ENCODE data around the gene C22orf42.
"Not testable (repeated sequence)": the region's sequence is repeated elsewhere in the genome, so short reads cannot be mapped to it uniquely, and the experiment has no call there.

The C22orf42 gene, protein sequence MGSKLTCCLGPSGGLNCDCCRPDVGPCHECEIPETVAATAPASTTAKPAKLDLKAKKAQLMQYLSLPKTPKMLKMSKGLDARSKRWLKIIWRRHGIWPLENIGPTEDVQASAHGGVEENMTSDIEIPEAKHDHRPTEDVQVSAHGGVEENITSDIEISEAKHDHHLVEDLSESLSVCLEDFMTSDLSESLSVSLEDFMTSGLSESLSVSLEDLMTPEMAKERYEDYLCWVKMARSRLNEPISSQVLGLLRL

DNA sequence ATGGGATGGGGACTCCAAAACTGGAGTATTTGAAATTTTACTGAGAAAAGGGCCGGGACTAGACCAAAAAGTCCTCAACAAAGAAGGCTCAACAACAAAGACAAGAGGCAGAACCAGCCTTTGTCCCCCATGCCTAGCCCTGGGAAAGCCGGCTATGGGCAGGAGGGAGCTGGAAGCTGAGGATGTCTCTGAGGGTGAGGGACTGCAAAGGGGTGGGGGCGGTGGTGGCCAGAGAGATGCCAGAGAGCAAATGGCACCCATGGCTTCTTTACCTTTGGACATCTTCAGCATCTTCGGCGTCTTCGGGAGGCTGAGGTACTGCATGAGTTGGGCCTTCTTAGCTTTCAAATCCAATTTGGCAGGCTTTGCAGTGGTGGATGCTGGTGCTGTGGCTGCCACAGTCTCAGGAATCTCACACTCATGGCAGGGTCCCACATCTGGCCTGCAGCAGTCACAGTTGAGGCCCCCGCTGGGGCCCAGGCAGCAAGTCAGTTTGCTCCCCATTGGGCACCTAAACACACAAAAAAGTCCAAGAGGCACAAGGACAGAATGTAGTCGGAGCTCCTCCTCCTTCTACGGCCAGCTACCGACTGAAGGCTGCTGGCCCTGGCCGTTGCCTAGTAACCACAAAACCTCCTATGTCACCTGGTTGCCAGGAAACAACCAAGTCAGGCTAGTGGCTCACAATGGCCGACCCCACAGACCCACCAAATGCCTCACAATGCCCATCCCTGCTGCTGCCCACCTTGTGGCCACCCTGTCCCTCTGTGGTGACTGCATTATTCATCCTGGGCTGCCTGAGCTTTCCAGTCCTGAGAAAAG is at the start of gene C22orf42:
TSS of gene C22orf42 (minus strand) at position 592 of the 822 bp plus-strand sequence. CDS start at position 504, 88 bp downstream.
- DNase-seq, result no peak

DNA sequence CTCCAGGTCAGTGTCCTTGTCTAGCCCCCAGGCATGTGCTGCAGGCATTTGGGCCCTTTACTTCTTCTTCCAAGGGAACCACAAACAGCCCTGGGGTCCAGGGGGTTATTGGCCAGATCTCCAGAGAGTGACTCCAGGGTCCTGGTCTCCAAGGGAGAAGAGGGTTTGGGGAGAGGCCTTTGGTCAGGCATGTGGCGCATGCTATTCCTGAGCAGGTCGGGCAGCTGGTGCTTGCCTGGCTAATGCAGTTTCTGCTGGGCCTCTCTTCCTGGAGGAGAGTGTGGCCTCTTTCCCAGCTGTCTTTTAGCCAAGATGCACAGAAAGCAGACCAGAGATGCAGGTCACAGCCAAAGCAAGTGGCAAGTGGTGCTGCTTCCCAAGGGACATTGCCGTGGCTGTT is 49.6 kb upstream of the C22orf42 start:
- DNase-seq, result no peak

DNA sequence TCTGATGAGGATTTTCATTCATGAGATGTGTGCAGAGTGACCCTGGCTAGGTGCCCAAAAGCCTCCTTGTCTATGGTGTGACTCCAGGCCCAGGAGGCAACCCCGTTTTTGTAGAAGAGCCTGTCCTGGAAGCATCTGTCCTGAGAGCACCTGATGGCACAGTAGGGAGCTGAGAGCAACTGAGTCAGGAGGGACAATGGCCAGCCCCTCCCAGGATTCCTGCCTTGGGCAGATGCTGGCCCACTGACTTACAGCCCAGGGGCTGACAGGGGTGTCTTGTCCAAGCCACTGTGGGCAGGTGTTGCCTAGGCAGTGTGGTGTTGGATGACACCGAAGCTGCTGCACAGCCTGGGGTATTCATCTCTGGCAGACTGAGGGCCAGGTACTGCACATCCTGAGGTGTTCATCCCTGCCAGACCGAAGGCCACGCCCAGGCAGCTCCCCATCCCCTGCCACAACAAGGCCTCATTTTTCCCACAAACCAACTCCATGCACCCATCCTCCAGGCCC is 48.9 kb upstream of the C22orf42 start:
- no peak for DNase-seq

DNA sequence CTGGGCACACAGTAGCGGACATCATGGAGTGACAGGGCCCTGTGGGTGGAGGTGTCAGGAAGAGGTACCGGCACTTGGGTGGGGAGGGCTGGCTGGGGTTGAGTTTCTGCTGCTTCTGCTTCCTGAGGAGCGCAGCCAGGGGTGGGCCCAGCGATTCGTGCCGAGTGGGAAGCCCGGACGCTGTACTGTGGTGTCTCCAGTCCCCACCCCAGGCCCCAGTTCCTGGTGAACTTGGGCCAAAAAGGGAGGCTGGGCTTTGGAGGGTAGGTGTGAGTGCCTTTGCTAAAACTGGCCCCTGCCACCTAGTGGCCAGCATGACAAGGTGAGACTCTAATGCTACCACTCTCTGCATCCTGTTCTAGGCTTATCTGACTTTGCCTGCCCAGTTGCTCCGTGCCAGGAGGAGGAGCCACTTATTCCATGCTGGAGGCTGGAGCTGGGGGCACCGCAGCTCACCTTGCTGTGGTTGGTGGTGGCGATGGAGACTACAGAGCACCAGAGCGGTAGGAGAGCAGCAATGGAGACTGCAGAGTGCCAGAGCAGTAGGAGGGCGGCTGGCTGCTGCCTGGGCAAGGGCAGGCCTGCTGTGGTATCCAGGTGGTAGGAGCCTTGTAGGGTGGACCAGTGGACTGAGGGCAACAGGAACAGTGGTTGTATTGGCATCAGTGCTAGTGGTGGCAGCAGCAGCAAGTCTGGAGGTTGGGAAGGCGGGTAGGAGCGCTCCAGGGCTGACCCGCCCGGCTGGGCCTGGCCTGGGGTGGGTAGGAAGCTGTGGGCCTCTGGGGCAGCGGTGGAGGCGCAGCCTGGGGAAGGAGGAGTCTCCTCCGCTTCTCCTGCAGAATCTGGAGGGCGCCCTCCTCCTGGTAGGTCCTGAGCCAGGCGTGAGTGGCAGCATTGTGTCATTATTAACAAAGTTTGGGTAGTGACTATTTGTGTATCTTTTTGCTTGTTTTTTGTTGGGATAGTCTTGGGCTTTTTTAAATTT is 48.0 kb upstream of the C22orf42 start:
- no peak for DNase-seq

DNA sequence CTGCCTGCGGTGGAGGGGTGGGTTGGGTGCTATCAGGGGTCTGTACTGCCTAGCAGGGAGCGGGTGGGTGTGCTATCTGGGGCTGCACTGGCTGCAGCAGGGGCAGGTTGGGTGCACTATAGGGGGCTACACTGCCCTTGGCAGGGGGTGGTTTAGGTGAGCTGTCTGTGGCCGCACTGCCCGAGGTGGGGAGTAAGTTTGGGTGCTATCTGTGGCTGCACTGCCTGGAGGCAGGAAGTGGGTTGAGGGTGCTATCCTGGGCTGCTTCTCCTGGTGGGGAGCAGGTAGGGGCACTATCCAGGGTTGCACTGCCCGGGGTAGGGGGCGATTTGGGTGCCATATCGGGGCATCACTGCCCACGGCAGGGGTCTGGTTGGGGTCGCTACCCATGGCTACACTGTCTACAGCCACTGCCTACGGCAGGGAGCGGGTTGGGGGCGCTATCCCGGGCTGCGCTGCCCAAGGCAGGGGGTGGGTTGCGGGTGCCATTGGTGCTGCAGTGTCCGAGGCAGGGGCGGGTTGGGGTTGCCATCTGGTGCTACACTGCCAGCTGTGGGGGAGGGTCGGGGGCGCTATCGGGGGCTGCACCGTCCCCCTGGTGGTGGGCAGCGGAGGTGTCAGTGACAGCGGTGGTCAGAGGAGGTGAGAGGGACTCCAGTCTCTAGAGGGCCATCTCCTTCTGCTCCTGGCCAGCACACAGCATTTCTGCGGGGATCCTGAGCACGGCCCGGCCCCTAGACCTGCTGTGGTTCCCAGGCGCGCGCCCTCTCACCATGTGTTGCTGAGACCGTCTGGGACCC is 47.1 kb upstream of the C22orf42 start:
- DNase-seq, result no peak

DNA sequence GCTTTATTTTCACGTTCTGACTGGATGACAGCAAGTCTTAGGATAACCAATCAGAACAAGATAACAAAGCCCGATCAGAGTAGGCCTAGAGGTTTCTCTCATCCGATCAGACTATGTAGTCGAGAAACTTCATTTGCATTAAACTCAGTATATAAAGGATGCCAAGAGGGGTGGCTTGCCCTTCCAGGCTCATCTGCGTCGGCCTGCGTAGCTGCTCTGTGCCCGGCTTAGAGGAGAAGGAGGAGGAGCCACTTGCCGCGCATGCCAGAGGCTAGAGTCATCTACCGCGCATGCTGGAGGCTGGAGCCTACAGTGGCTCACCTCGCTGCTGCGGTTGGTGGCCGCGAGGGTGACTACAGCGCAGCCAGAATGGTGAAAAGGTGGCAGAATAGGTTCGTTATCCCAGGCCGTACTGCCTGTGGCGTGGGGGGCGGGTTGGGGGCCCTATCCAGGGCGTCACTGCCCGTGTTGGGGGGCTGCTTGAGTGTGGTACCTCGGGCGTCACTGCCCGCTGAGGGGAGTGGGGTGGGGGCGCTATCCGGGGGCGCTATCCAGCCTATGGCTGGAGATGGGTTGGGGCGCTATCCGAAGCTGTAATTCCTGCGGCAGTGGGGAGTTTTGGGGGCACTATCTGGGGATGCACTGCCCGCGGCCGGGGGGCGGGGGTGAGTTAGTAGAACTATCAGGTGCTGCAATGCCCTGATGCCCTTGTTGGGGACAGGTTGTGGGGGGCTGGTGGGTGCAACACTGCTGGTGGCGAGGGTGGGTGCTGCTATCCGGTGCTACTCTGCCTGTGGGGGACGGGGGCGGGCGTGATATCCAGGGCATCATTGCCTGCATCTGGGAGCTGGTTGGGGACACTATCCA is 46.0 kb upstream of the C22orf42 start, which contains the start of gene RFPL2:
TSS of gene RFPL2 (minus strand) at position 218 of the 867 bp plus-strand sequence. CDS start 2,622 bp downstream, outside the sequence.
- DNase-seq, result peak; percentile 16

DNA sequence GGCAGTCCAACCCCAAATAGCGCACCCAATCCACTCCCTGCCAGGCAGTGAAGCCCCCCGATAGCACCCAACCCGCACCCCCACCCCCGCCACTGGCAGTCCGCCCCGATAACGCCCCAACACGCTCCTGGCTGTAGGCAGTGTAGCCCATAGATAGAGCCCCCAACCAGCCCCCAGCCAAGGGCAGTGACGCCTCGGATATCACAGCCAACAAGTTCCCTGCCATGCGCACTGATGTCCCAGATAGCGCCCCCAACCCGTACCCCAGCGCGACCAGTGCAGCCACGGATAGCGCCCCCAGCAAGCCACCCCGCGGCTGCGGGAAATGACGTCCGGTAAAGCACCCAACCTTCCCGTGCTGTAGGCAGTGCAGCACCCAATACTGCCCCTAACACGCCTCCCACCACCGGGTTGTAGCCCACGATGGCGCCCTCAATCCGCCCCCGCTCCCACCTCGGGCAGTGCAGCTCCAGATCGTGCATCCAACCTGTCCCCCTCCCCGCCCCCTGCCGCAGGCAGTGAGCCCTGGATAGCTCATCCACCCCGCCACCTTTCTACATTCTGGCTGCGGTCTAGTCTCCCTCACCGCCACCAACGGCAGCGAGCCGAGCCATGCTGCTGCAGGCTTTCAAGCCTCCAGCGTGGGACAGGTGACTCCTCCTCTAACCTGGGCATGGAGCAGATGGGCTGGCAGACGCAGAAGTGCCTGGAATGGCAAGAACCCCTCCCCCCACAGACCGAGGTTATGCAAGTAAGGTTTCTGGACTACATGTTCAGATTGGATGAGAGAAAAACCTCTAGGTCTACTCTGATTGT is 45.1 kb upstream of the C22orf42 start:
- DNase-seq, result no peak

DNA sequence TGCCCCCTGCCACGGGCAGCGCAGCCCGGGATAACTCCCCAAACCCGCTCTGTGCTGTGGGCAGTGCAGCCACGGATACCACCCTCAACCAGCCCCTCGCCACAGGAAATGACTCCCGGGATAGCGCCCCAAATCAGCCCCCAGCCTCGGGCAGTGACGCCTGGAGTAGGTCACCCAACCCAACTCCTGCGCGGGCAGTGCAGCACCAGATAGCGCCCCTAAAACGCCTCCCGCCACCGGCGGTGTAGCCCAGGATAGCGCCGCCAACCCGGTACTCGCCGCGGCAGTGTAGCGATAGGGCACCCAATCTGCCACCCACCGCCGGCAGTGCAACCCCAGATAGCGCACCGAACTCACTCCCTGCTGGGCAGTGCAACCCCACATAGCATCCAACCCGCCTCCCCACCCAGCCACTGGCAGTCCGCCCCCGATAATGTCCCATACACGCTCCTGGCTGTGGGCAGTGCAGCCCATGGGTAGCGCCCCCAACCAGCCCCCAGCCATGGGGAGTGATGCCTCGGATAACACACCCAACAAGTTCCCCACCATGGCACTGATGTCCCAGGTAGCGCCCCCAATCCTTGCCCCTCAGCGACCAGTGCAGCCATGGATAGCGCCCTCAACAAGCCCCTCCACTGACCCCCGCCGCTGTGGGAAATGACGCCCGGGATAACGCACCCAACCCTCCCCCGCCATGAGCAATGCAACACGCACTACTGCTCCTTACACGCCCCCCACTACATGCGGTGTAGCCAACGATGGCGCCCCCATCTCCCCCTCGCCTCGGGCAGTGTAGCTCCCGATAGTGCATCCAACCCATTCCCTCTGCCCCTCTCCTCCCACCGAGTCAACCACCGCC is 44.3 kb upstream of the C22orf42 start:
- no peak for DNase-seq

DNA sequence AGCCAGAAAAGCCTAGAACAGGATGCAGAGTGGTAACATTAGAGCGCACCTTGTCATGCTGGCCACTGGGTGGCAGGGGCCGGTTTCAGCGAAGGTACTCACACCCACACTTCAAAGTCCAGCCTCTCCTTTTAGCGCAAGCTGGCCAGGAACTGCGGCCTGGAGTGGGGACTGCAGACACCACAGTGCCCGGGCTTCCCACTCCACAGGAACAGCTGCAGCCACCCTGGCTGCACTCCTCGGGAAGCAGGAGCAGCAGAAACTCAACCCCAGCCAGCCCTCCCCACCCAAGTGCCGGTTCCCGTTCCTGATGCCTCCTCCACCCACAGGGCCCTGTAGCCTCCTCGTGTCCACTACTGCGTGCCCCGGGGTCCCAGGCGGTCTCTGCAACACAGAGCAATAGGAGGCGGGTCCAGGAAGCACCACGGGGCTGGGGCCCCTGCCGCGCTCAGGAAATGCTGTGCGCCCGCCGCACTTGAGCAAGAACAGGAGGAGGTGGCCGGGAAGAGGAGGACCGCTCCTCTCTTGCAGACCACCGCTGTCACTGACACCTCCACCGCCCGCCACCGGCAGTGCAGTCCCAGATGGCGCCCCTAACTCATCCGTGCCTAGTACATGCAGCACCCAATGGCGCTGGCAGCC is 43.6 kb upstream of the C22orf42 start:
- DNase-seq, result no peak

DNA sequence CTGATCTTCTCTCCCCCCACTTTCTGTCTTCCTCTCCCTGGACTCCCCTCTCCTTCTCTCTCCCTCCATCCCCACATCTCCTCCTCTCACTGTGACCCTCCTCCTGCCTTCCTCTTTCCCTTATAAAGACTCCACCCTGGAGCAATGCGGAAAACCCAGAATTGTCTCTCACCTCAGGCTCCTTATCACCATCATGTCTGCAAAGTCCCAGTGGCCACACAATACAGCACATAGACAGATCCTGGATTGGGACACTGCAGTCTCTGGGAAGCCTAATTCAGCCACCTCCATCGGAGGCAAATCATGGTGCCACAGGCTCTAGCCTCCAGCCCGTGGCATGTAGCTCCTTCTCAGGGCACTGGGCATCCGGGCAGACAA is 43.0 kb upstream of the C22orf42 start:
- DNase-seq, result no peak

DNA sequence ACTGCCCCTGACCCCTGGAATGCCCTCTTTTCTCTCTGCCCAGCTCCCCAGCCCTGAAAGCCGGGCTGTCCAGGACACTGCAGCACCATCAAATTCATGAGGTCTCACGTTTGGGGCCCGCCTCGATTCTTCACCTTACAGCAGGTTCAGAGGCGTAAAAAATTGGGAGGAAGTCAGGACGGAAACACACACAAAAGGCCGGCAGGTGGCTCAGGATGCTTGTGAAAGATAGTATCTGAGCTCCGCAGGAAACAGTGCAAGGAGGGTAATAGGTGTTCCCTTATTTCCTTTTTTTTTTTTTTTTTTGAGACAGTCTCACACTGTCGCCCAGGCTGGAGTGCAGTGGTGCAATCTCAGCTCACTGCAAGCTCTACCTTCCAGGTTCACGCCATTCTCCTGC is 41.6 kb upstream of the C22orf42 start:
- no peak for DNase-seq

DNA sequence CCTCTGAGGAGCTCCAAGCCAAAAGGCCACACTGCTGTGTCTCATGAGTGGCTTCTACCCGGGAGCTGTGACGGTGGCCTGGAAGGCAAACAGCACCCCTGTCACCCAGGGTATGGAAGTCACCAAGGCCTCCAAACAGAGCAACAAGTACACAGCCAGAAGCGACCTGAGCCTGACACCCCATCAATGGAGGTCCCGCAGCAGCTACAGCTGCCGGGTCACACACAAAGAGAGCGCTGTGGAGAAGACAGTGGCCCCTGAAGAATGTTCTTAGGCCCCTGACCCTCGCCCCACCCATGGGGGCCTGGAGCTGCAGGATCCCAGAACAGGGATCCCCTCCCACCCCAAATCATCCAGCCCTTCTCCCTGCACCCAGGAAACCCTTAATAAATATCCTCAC is 40.9 kb upstream of the C22orf42 start:
- no peak for DNase-seq

DNA sequence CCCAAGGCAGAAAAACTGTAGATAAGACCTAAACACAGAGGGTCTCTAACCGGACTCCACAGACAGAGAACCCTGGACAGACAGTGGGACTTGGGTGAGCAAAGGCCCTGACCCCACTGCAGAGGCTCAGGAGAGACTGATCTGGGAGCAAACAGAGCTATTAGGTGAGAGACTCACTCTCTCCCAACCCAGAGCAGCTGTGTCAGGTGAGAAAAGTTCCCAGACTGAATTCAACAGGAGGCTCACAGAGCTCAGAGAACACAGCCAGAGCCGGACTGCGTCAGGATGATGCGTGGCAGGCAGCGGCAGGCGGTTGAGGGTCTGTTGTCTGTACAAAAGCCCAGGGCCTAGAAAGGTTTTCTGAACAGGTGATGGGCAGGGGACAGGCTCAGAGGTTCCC is 40.2 kb upstream of the C22orf42 start:
- DNase-seq, result no peak

DNA sequence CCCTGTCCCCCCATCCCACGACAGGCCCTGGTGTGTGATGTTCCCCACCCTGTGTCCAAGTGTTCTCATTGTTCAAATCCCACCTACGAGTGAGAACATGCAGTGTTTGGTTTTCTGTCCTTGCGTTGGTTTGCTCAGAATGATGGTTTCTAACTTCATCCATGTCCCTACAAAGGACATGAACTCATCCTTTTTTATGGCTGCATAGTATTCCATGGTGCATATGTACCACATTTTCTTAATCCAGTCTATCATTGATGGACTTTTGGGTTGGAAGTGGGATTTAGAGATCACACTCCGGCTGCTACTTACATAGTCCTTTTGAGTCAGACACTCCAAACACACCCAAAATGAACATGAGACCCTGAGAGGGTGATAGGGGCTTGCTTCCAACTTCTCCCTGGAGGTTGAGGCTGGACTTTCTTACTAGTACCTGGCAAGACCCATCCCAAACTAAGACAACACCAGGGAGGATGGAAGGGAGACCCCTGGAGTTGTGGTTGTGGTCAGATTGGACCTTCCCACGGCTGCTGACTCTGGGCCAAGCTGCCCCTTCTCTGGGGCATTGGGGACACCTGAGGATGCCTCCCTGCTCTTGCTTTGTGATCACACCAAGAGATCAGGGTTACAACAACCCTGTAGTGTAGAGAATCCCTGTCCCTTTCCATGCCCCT is 38.6 kb upstream of the C22orf42 start:
- not testable (repeated sequence) for DNase-seq

DNA sequence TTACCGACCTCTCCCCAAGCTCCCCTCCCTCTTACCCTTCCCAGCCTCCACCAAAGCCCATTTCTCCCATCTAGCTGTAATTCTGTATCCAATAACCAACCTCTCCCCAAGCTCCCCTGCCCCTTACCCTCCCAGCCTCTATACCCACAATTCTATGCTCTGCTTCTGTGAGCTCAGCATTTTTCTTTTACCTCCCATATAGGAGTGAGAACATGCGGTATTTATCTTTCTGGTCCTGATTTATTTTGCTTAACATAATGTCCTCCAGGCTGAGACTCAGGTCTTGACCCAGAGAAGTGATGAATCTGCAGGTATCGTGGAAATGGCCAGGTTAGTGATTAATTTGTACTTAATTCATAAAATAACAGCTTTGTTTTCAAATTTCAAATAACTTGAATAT is 36.8 kb upstream of the C22orf42 start:
- DNase-seq, result not testable (repeated sequence)

DNA sequence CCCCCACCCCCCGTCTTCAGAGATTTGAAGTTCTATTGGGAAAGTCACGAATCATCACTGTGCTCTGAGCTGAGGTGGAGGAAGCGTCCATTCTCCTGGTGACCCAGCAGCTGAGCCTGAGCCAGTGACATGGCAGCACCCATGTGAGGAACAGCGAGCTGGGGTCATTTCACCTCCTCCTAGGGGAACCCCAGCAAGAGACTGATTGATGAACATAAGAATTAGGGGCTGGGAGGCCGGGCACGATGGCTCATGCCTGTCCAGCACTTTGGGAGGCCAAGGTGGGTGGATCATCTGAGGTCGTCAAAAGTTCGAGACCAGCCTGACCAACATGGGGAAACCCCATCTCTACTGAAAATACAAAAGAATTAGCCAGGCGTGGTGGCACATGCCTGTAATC is 34.2 kb upstream of the C22orf42 start:
- DNase-seq, result not testable (repeated sequence)

DNA sequence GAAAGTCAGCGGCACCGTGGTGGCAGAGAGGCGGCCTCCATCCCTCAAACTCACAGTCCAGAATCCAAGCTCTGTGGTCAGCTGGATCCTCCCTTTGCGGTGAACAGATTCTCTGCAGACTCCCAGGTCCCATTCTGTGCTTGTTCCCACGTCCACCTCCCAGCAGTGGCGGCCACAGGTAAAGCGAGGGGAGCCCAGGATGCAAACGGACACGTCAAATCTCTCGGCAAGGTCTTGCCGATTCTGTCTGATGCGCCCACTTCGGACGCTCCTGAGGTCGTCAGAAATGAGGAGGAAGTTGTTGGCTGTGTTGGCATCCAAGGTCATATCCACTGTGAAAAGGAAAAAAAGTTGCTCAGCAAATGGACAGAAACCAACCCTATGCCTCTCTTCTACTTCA is 31.9 kb upstream of the C22orf42 start:
- DNase-seq, result not testable (repeated sequence)

DNA sequence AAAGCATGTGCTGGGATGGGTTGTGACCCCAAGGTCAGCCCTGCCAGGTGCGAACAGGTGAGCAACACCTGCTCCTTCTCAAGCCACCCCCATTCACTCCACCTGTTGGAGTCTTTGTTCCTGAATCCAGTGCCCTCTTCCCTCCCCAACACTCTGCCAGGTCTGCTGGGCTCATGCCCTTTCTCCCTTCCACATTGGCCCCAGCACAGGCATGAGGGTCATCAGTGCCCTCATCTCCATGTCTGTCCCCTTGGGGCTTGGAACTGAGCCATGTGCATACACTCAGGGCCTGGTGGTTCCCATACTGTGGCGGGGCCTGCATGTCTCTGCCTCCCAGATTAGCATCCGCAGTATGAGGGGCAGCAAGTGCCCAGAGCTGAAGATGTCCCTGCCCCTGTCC is 26.7 kb upstream of the C22orf42 start:
- DNase-seq, result no peak

Data from NCI-H1417 treated with DMSO at 0.1 percent for 48 hours (cell line).